ENCODE results near the gene TAAR5. TPM values are rescaled to one million over a fixed set of nuclear protein-coding genes. Genes with fewer than 3 reads are reported as not detected.

Gene TAAR5
- total and polyA plus RNA-seq, 10 of the 15 experiments (the other 5 are each of a cell fraction or from before 2014, with no cell fraction given) = not detected

DNA sequence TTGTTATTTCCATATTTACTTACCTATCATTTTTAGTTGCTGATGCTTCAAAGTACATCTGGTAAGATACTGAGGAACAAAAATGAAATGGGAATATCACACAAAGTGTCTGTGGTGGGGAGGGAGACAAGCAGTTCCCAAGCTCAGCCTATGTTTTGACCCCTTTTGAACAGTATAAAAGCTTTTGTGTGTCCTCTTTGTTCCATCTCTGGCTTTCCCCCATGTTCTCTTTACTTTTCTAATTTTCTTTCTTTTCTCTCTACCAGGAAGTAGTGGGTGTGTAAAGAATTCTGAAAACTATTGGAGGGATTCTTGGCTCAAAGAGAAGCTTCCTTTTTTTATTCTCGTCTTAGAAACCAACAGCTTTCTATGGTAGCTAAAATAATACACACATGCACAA lies 27.1 kb upstream of the TAAR5 start (continued):
- TF ChIP-seq RB1 (IDR thresholded peaks at IDR 0.05; ENCODE audit: borderline replicate concordance) (no peak), CHD1 (IDR thresholded peaks at IDR 0.05; ENCODE audit: low read depth, low read length) (no peak), SUZ12 (IDR thresholded peaks at IDR 0.05; ENCODE audit: unreplicated experiment) (no peak), LARP7 (IDR thresholded peaks at IDR 0.05) (no peak), HDGF (IDR thresholded peaks at IDR 0.05) (no peak), RCOR1 (conservative IDR thresholded peaks at IDR 0.05; ENCODE audit: low read depth, low read length) (no peak)

DNA sequence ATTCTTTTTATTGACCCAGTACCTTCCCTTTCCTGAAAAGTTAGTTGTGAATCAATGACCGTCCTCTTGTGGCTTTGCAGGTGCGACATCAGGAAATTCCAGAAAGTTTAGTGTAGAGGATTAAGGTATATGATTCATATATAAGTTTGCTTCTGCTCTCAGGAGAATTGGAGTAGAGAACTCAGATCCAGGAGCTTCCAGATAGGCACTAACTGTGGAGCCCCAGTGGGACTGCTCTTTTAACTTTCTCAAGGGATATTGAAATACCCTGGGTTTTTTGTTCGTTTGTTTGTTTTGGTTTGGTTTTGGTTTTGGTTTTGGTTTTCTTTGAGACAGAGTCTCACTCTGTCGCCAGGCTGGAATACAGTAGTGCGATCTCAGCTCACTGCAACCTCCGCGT lies 25.0 kb upstream of the TAAR5 start:
- no peaks in the 10 kb centered on the region; a peak in 1 of 4 replicates for H3K27me3 ChIP-seq (replicated peaks in 1 of 2; ENCODE audit: control insufficient read depth in 2 of 2, insufficient read depth in 2 of 2, low read length in 1 of 2)
- ATAC-seq (peak; percentile 29; the same call in 1 of the 3 replicates), FAIRE-seq (no peak), DNase-seq (ENCODE audit: low read depth, low spot score) (no peak)
- 48% methylated on average over 7 of the region's 7 CpGs for WGBS (ENCODE audit: insufficient coverage, insufficient replicate concordance, low lambda C conversion rate, missing lambda C conversion rate)
- intact Hi-C loops (cut with micrococcal nuclease; ENCODE audit: unreplicated experiment) (no loop called here), in situ Hi-C loops (cut with MboI) (no loop called here)
- H3K9ac ChIP-seq (ENCODE audit: control insufficient read depth, insufficient read depth, low read length) = no peak overlapping the region
- ChIA-PET RAD21 (ENCODE audit: unreplicated experiment) (no interaction called here), POLR2A (no interaction called here), SMC1A (ENCODE audit: uncharacterized antibody, unreplicated experiment) (interaction anchor here (1.6 kb wide), 1 partner anchor 313 kb away, joined by 3 read pairs; no protein-coding TSS in a partner anchor), CTCF (no interaction called here)
- no peak for TF ChIP-seq GABPA (IDR thresholded peaks at IDR 0.05; ENCODE audit: low read depth)
- no peak for TF ChIP-seq SUZ12 (IDR thresholded peaks at IDR 0.05; ENCODE audit: unreplicated experiment)
- TF ChIP-seq BMI1 (IDR thresholded peaks at IDR 0.05; ENCODE audit: borderline replicate concordance) = no peak
- TF ChIP-seq RAD21 (IDR thresholded peaks at IDR 0.05; ENCODE audit: insufficient read depth, low read depth, low read length) = no peak
- TF ChIP-seq ZZZ3 (IDR thresholded peaks at IDR 0.05; ENCODE audit: control insufficient read depth, insufficient read length, low read depth) = no peak
- no peaks in the 10 kb centered on the region for H3K36me3 ChIP-seq (ENCODE audit: control insufficient read depth in 2 of 2, insufficient read depth in 2 of 2, low read length in 1 of 2)
- no peak overlapping the region for H3K4me2 ChIP-seq (ENCODE audit: control insufficient read depth, insufficient read depth)
- no TSS peak for BruUV-seq (replicated peaks)
- no peaks in the 10 kb centered on the region for H3K79me2 ChIP-seq (ENCODE audit: control insufficient read depth, insufficient read depth, low read length)
- H3K9me3 ChIP-seq (replicated peaks; ENCODE audit: control insufficient read depth, insufficient read depth, low read length) = no peaks in the 10 kb centered on the region
- H4K20me1 ChIP-seq (ENCODE audit: control insufficient read depth, insufficient read depth) = no peaks in the 10 kb centered on the region
- H3K4me1 ChIP-seq (ENCODE audit: control insufficient read depth, insufficient read depth, low read length) = no peaks in the 10 kb centered on the region
- H2AFZ ChIP-seq (ENCODE audit: control insufficient read depth, low read depth, low read length) = no peak overlapping the region
- H3K27ac ChIP-seq (ENCODE audit: control insufficient read depth, insufficient read depth) = no peak overlapping the region
- H3K4me3 ChIP-seq = no peak overlapping the region

Measured in GM12878 (cell line).